ENCODE data around the gene CUTA.
"Not testable (repeated sequence)": the region's sequence is repeated elsewhere in the genome, so short reads cannot be mapped to it uniquely, and the experiment has no call there.

GRCh38 chr6:33398601-33399000, 19.3 kb downstream of the CUTA start:
- TF ChIP-seq YY1 (IDR thresholded peaks at IDR 0.05; ENCODE audit: low read depth); EP300 (IDR thresholded peaks at IDR 0.05; ENCODE audit: borderline replicate concordance in 1 of 2, low read depth in 1 of 2, low read length in 1 of 2); ELF1 (IDR thresholded peaks at IDR 0.05); RCOR1 (IDR thresholded peaks at IDR 0.05; ENCODE audit: low read length); REST (IDR thresholded peaks at IDR 0.05; ENCODE audit: low read depth, low read length); RFX5 (IDR thresholded peaks at IDR 0.05; ENCODE audit: low read length): not testable (repeated sequence)

All from SK-N-SH (cell line).